HEK293T (cell line): ENCODE data around the gene MTARC2.

ENCODE experiments used
- CTCF ChIA-PET: fragments of 350-600 bp; formaldehyde crosslinking; extraction: SDS; loops from one replicate; lab custom pipeline; 2021; ENCODE audit warnings: antibody characterized with exemption, inconsistent platforms; lab: Yijun Ruan, JAX
- POLR2A ChIA-PET: fragments of 350-600 bp; formaldehyde crosslinking; extraction: SDS; loops from one replicate; lab custom pipeline; 2020; ENCODE audit warnings: antibody characterized with exemption, inconsistent platforms; lab: Yijun Ruan, JAX
- DNase-seq: peaks from one replicate; pipeline ENCODE4 v3.0.0; 2012; ENCODE audit warnings: mixed read lengths; ENCODE audit errors: extremely low spot score
- ARNT ChIP-seq: fragments of 450-650 bp; IDR thresholded peaks from 2 replicates; pipeline ENCODE4 v1.6.1; 2017; ENCODE audit warnings: mild to moderate bottlenecking
- BHLHE40 ChIP-seq: fragments of 450-650 bp; IDR thresholded peaks from 2 replicates; pipeline ENCODE4 v1.6.1; 2016; ENCODE audit warnings: mild to moderate bottlenecking, moderate library complexity, borderline replicate concordance
- CTBP1 ChIP-seq: fragments of 450-650 bp; IDR thresholded peaks from 2 replicates; pipeline ENCODE4 v1.6.1; 2016; ENCODE audit warnings: borderline replicate concordance
- ELF4 ChIP-seq: fragments of 450-650 bp; IDR thresholded peaks from 2 replicates; pipeline ENCODE4 v1.6.1; 2017; ENCODE audit warnings: antibody characterized with exemption
- FOXA1 ChIP-seq: fragments of 450-650 bp; IDR thresholded peaks from 2 replicates; pipeline ENCODE4 v1.6.1; 2016; ENCODE audit warnings: mild to moderate bottlenecking
- FOXK2 ChIP-seq: fragments of 450-650 bp; IDR thresholded peaks from 2 replicates; pipeline ENCODE4 v1.6.1; 2016; ENCODE audit warnings: mild to moderate bottlenecking
- FOXM1 ChIP-seq: fragments of 450-650 bp; IDR thresholded peaks from 2 replicates; pipeline ENCODE4 v1.6.1; 2017; ENCODE audit warnings: mild to moderate bottlenecking, borderline replicate concordance
- HDGF ChIP-seq: fragments of 450-650 bp; IDR thresholded peaks from 2 replicates; pipeline ENCODE4 v1.6.1; 2017; ENCODE audit warnings: antibody characterized with exemption, borderline replicate concordance
- L3MBTL2 ChIP-seq: fragments of 450-650 bp; conservative IDR thresholded peaks from 2 replicates; pipeline ENCODE4 v1.6.1; 2016; ENCODE audit warnings: mild to moderate bottlenecking
- LEF1 ChIP-seq: fragments of 450-650 bp; IDR thresholded peaks from 2 replicates; pipeline ENCODE4 v1.6.1; 2017; ENCODE audit warnings: mild to moderate bottlenecking, borderline replicate concordance
- NFRKB ChIP-seq: fragments of 450-650 bp; IDR thresholded peaks from 2 replicates; pipeline ENCODE4 v1.6.1; 2016; ENCODE audit warnings: mild to moderate bottlenecking, moderate library complexity
- PKNOX1 ChIP-seq: fragments of 450-650 bp; IDR thresholded peaks from 2 replicates; pipeline ENCODE4 v1.6.1; 2016
- SP1 ChIP-seq: fragments of 450-650 bp; IDR thresholded peaks from 2 replicates; pipeline ENCODE4 v1.6.1; 2017
- SUZ12 ChIP-seq: fragments of 450-650 bp; IDR thresholded peaks from 2 replicates; pipeline ENCODE4 v1.6.1; 2016; ENCODE audit warnings: mild to moderate bottlenecking
- TARDBP ChIP-seq: fragments of 450-650 bp; IDR thresholded peaks from 2 replicates; pipeline ENCODE4 v1.6.1; 2016
- ZNF384 ChIP-seq: fragments of 450-650 bp; IDR thresholded peaks from 2 replicates; pipeline ENCODE4 v1.6.1; 2016

The MTARC2 gene

GRCh38 chr1:220813013-220813412 is 64.9 kb downstream of the MTARC2 start:
- ChIA-PET CTCF (no interaction called here), POLR2A (no interaction called here)
- no peak for TF ChIP-seq LEF1
- DNase-seq: no peak

GRCh38 chr1:220815409-220815808 is 67.3 kb downstream of the MTARC2 start:
- CTCF ChIA-PET: no interaction called here
- TF ChIP-seq ZNF384: no peak
- no peak for TF ChIP-seq L3MBTL2
- TF ChIP-seq NFRKB: no peak
- TF ChIP-seq ELF4: no peak
- POLR2A ChIA-PET: no interaction called here
- DNase-seq: no peak

GRCh38 chr1:220817907-220818306 is 69.8 kb downstream of the MTARC2 start:
- ChIA-PET CTCF (interaction anchor here (0.5 kb wide), 1 partner anchor 15 kb away, joined by 3 read pairs; no protein-coding TSS in a partner anchor), POLR2A (no interaction called here)
- no peak for DNase-seq
- TF ChIP-seq FOXA1 (no peak), CTBP1 (no peak), BHLHE40 (no peak), HDGF (no peak), SP1 (no peak), ARNT (no peak), SUZ12 (no peak), PKNOX1 (no peak), ELF4 (no peak), L3MBTL2 (no peak), NFRKB (no peak), ZNF384 (no peak), LEF1 (no peak), TARDBP (no peak), FOXM1 (no peak), FOXK2 (no peak)

DNA sequence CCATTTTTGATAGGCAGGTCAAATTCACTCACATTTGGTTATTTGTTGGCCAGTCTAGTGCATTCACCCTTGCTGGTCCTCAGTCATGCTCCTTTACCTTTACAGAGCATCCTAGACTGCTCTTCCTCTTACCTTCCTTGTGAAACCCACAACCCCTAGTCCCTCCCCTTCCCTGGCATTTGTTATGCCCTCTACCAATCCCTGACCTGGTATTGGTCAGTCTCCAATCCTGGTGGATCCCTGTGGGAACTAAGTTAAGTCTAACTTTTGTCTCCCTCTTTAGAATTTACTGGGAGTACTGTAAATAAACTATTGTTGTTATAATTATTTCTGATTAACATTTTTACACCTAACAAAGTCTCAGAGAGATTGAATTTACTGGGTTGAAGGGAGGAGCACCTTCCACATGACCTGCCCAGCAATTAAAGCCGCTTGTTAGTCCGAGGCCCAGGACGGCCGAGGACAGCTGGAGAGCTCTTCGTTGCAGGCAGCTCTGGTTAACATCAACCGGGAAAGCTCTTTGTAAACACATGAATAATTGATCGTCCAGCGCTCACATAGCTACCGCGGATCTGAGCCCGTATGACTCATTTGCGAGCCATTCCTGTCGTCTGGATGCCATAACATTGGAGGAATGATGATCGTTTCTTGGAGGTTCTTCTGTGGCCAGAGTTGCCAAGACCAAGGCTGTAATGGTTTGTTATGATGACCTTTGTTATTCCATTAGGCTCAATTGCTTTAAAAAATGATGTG is 70.5 kb downstream of the MTARC2 start:
- ChIA-PET POLR2A (no interaction called here), CTCF (interaction anchor here (0.5 kb wide), 1 partner anchor 15 kb away, joined by 3 read pairs; no protein-coding TSS in a partner anchor)
- peak; percentile 37 for DNase-seq
- TF ChIP-seq PKNOX1 (peak; percentile 23; the same call in 1 of the 2 replicates), FOXM1 (no peak)

GRCh38 chr1:220819467-220820026 is 71.4 kb downstream of the MTARC2 start:
- DNase-seq: no peak
- no peak for TF ChIP-seq TARDBP
- TF ChIP-seq LEF1: no peak
- TF ChIP-seq FOXA1: no peak
- TF ChIP-seq L3MBTL2: no peak
- TF ChIP-seq NFRKB: no peak
- no peak for TF ChIP-seq ARNT
- no peak for TF ChIP-seq SP1
- no peak for TF ChIP-seq CTBP1
- ChIA-PET POLR2A (no interaction called here), CTCF (no interaction called here)

GRCh38 chr1:220824031-220824989 is 76.2 kb downstream of the MTARC2 start:
- POLR2A ChIA-PET: no interaction called here
- no peak for TF ChIP-seq FOXM1
- CTCF ChIA-PET: no interaction called here
- no peak for DNase-seq

GRCh38 chr1:220825819-220826551 is 77.9 kb downstream of the MTARC2 start:
- ChIA-PET CTCF (interaction anchor here (0.5 to 0.7 kb wide), 2 partner anchors 49 to 349 kb away, joined by 3 read pairs; no protein-coding TSS in a partner anchor), POLR2A (no interaction called here)
- TF ChIP-seq ZNF384 (no peak), HDGF (no peak), SP1 (no peak), SUZ12 (no peak), ARNT (no peak), NFRKB (no peak), FOXK2 (no peak), ELF4 (no peak)
- no peak for DNase-seq
